ENCODE measurements around the gene ZFHX2.

ZFHX2 gene

GRCh38 chr14:23566778-23567185 lies 15.2 kb upstream of the ZFHX2 start:
- Histone ChIP-seq H3K9ac (ENCODE audit: low read depth, low read length, poor library complexity) (peak overlapping the region; percentile 94), H2AK5ac (ENCODE audit: low read depth, low read length) (peak overlapping the region; percentile 82), H3K9me3 (replicated peaks in 1 of 2; ENCODE audit: control insufficient read depth in 2 of 2, insufficient read depth in 1 of 2, low read depth in 1 of 2, low read length in 2 of 2) (no peaks in the 10 kb centered on the region), H2BK15ac (ENCODE audit: low read length) (peak overlapping the region; percentile 96), H2BK12ac (ENCODE audit: low read length) (no peak overlapping the region), H3K36me3 (replicated peaks in 1 of 2; ENCODE audit: control insufficient read depth in 2 of 2, insufficient read depth in 2 of 2, low read length in 2 of 2) (peaks cover 0 to 17% of the 10 kb centered on the region in 2 donors), H3K27ac (replicated peaks; ENCODE audit: low read length) (peak overlapping the region; percentile 38), H3K4me2 (ENCODE audit: insufficient read depth, low read length, poor library complexity, severe bottlenecking) (peak overlapping the region; percentile 100), H3K18ac (ENCODE audit: low read length) (peak overlapping the region; percentile 96), H3K79me1 (ENCODE audit: low read depth, low read length) (peaks cover 2% of the 10 kb centered on the region), H3K4me3 (ENCODE audit: low read length in 2 of 2) (peak overlapping the region; percentile 42 to 87), H3K14ac (ENCODE audit: low read length) (peak overlapping the region; percentile 94), H3K23ac (ENCODE audit: low read depth, low read length, poor library complexity) (peak overlapping the region; percentile 60), H3K27me3 (ENCODE audit: control insufficient read depth in 3 of 3, insufficient read depth in 3 of 3, low read depth in 1 of 3, low read length in 3 of 3) (peaks cover 0 to 59% (median 0%) of the 10 kb centered on the region in 3 experiments), H2BK120ac (ENCODE audit: low read depth, low read length) (peak overlapping the region; percentile 29), H4K91ac (ENCODE audit: low read depth, low read length, poor library complexity) (no peak overlapping the region), H2BK5ac (ENCODE audit: low read length) (peak overlapping the region; percentile 58), H2AFZ (ENCODE audit: low read length) (peak overlapping the region; percentile 91), H3K4ac (ENCODE audit: low read length) (no peak overlapping the region), H4K8ac (ENCODE audit: low read depth, low read length) (peak overlapping the region; percentile 19), H3K4me1 (ENCODE audit: control insufficient read depth in 2 of 2, insufficient read depth in 1 of 2, low read depth in 1 of 2, low read length in 2 of 2) (peaks cover 6 to 14% of the 10 kb centered on the region in 2 donors)
- WGBS, 2 donors (ENCODE audit: extremely low coverage in 2 of 2, insufficient read length in 2 of 2, insufficient replicate concordance in 1 of 2), result no CpG with 5 or more reads among the region's 5 CpGs
- DNase-seq (ENCODE audit: low spot score), result no peak

GRCh38 chr14:23566112-23566777 lies 14.7 kb upstream of the ZFHX2 start:
- peaks cover 0 to 54% (median 0%) of the 10 kb centered on the region in 3 experiments for H3K27me3 ChIP-seq (ENCODE audit: control insufficient read depth in 3 of 3, insufficient read depth in 3 of 3, low read depth in 1 of 3, low read length in 3 of 3)
- H3K18ac ChIP-seq (ENCODE audit: low read length), result no peak overlapping the region
- DNase-seq (ENCODE audit: low spot score), result no peak
- no peak overlapping the region for H3K4ac ChIP-seq (ENCODE audit: low read length)
- no peak overlapping the region for H3K9ac ChIP-seq (ENCODE audit: low read depth, low read length, poor library complexity)
- H4K91ac ChIP-seq (ENCODE audit: low read depth, low read length, poor library complexity), result no peak overlapping the region
- no peak overlapping the region for H3K4me3 ChIP-seq (ENCODE audit: low read length in 2 of 2)
- peaks cover 2% of the 10 kb centered on the region for H3K79me1 ChIP-seq (ENCODE audit: low read depth, low read length)
- peaks cover 6 to 14% of the 10 kb centered on the region in 2 donors for H3K4me1 ChIP-seq (ENCODE audit: control insufficient read depth in 2 of 2, insufficient read depth in 1 of 2, low read depth in 1 of 2, low read length in 2 of 2)
- H3K4me2 ChIP-seq (ENCODE audit: insufficient read depth, low read length, poor library complexity, severe bottlenecking), result no peak overlapping the region
- H3K23ac ChIP-seq (ENCODE audit: low read depth, low read length, poor library complexity), result no peak overlapping the region
- no peak overlapping the region for H2BK120ac ChIP-seq (ENCODE audit: low read depth, low read length)
- H2BK5ac ChIP-seq (ENCODE audit: low read length), result no peak overlapping the region
- WGBS, 2 donors (ENCODE audit: extremely low coverage in 2 of 2, insufficient read length in 2 of 2, insufficient replicate concordance in 1 of 2), result no CpG with 5 or more reads among the region's 10 CpGs
- no peak overlapping the region for H3K14ac ChIP-seq (ENCODE audit: low read length)
- H4K8ac ChIP-seq (ENCODE audit: low read depth, low read length), result no peak overlapping the region
- H2AFZ ChIP-seq (ENCODE audit: low read length), result no peak overlapping the region
- H2BK12ac ChIP-seq (ENCODE audit: low read length), result no peak overlapping the region
- no peaks in the 10 kb centered on the region for H3K9me3 ChIP-seq (replicated peaks in 1 of 2; ENCODE audit: control insufficient read depth in 2 of 2, insufficient read depth in 1 of 2, low read depth in 1 of 2, low read length in 2 of 2)
- no peak overlapping the region for H2BK15ac ChIP-seq (ENCODE audit: low read length)
- no peak overlapping the region for H2AK5ac ChIP-seq (ENCODE audit: low read depth, low read length)
- H3K36me3 ChIP-seq (replicated peaks in 1 of 2; ENCODE audit: control insufficient read depth in 2 of 2, insufficient read depth in 2 of 2, low read length in 2 of 2), result peaks cover 0 to 23% of the 10 kb centered on the region in 2 donors
- no peak overlapping the region for H3K27ac ChIP-seq (replicated peaks; ENCODE audit: low read length)

- Histone ChIP-seq H3K9ac (ENCODE audit: low read depth, low read length, poor library complexity) (peak overlapping the region; percentile 25), H3K18ac (ENCODE audit: low read length) (no peak overlapping the region), H2BK15ac (ENCODE audit: low read length) (no peak overlapping the region), H3K27me3 (ENCODE audit: control insufficient read depth in 3 of 3, insufficient read depth in 3 of 3, low read depth in 1 of 3, low read length in 3 of 3) (peaks cover 0 to 51% (median 0%) of the 10 kb centered on the region in 3 experiments), H3K4me3 (ENCODE audit: low read length in 2 of 2) (no peak overlapping the region), H3K4ac (ENCODE audit: low read length) (no peak overlapping the region), H3K79me1 (ENCODE audit: low read depth, low read length) (peaks cover 2% of the 10 kb centered on the region), H3K36me3 (replicated peaks in 1 of 2; ENCODE audit: control insufficient read depth in 2 of 2, insufficient read depth in 2 of 2, low read length in 2 of 2) (peaks cover 0 to 27% of the 10 kb centered on the region in 2 donors), H3K14ac (ENCODE audit: low read length) (no peak overlapping the region), H4K91ac (ENCODE audit: low read depth, low read length, poor library complexity) (no peak overlapping the region), H2BK12ac (ENCODE audit: low read length) (no peak overlapping the region), H2BK120ac (ENCODE audit: low read depth, low read length) (no peak overlapping the region), H3K23ac (ENCODE audit: low read depth, low read length, poor library complexity) (no peak overlapping the region), H2AFZ (ENCODE audit: low read length) (no peak overlapping the region), H3K9me3 (replicated peaks in 1 of 2; ENCODE audit: control insufficient read depth in 2 of 2, insufficient read depth in 1 of 2, low read depth in 1 of 2, low read length in 2 of 2) (no peaks in the 10 kb centered on the region), H2BK5ac (ENCODE audit: low read length) (no peak overlapping the region), H3K27ac (replicated peaks; ENCODE audit: low read length) (no peak overlapping the region), H2AK5ac (ENCODE audit: low read depth, low read length) (no peak overlapping the region), H3K4me2 (ENCODE audit: insufficient read depth, low read length, poor library complexity, severe bottlenecking) (no peak overlapping the region), H3K4me1 (ENCODE audit: control insufficient read depth in 2 of 2, insufficient read depth in 1 of 2, low read depth in 1 of 2, low read length in 2 of 2) (peaks cover 6 to 14% of the 10 kb centered on the region in 2 donors), H4K8ac (ENCODE audit: low read depth, low read length) (no peak overlapping the region)
- DNase-seq (ENCODE audit: low spot score), result no peak
- WGBS, 2 donors (ENCODE audit: extremely low coverage in 2 of 2, insufficient read length in 2 of 2, insufficient replicate concordance in 1 of 2), result no CpG with 5 or more reads among the region's 11 CpGs
Measured at GRCh38 chr14:23565626-23566025, 14.1 kb upstream of the ZFHX2 start.

GRCh38 chr14:23564876-23565275 lies 13.3 kb upstream of the ZFHX2 start:
- Histone ChIP-seq H3K27ac (replicated peaks; ENCODE audit: low read length) (no peak overlapping the region), H4K91ac (ENCODE audit: low read depth, low read length, poor library complexity) (no peak overlapping the region), H2BK5ac (ENCODE audit: low read length) (no peak overlapping the region), H3K9ac (ENCODE audit: low read depth, low read length, poor library complexity) (peak overlapping the region; percentile 21), H3K4me2 (ENCODE audit: insufficient read depth, low read length, poor library complexity, severe bottlenecking) (no peak overlapping the region), H2BK12ac (ENCODE audit: low read length) (no peak overlapping the region), H2AK5ac (ENCODE audit: low read depth, low read length) (no peak overlapping the region), H2AFZ (ENCODE audit: low read length) (no peak overlapping the region), H3K27me3 (ENCODE audit: control insufficient read depth in 3 of 3, insufficient read depth in 3 of 3, low read depth in 1 of 3, low read length in 3 of 3) (peaks cover 0 to 51% (median 0%) of the 10 kb centered on the region in 3 experiments), H4K8ac (ENCODE audit: low read depth, low read length) (no peak overlapping the region), H3K4me1 (ENCODE audit: control insufficient read depth in 2 of 2, insufficient read depth in 1 of 2, low read depth in 1 of 2, low read length in 2 of 2) (peaks cover 6 to 14% of the 10 kb centered on the region in 2 donors), H3K4ac (ENCODE audit: low read length) (no peak overlapping the region), H2BK120ac (ENCODE audit: low read depth, low read length) (no peak overlapping the region), H3K14ac (ENCODE audit: low read length) (no peak overlapping the region), H2BK15ac (ENCODE audit: low read length) (no peak overlapping the region), H3K23ac (ENCODE audit: low read depth, low read length, poor library complexity) (no peak overlapping the region), H3K36me3 (replicated peaks in 1 of 2; ENCODE audit: control insufficient read depth in 2 of 2, insufficient read depth in 2 of 2, low read length in 2 of 2) (peaks cover 4 to 31% of the 10 kb centered on the region in 2 donors), H3K18ac (ENCODE audit: low read length) (no peak overlapping the region), H3K79me1 (ENCODE audit: low read depth, low read length) (peaks cover 2% of the 10 kb centered on the region), H3K9me3 (replicated peaks in 1 of 2; ENCODE audit: control insufficient read depth in 2 of 2, insufficient read depth in 1 of 2, low read depth in 1 of 2, low read length in 2 of 2) (no peaks in the 10 kb centered on the region), H3K4me3 (ENCODE audit: low read length in 2 of 2) (no peak overlapping the region)
- no peak for DNase-seq (ENCODE audit: low spot score)
- WGBS, 2 donors (ENCODE audit: extremely low coverage in 2 of 2, insufficient read length in 2 of 2, insufficient replicate concordance in 1 of 2), result no CpG with 5 or more reads among the region's 7 CpGs

All from neuronal stem cell (in vitro differentiated cells).